Endothelial cell of umbilical vein (primary cell): ENCODE measurements around the gene SEPTIN10.
A peak's percentile ranks its signal among the peaks of the same experiment; 100 is the strongest.

Experiments
- CTCF ChIP-seq, 2 donors: IDR thresholded peaks; 1 replicate in 1 of 2; 2 replicates in 1 of 2; pipeline ENCODE4 v1.5.1; 2011; ENCODE audit warnings: low read length in 2 of 2, mild to moderate bottlenecking in 2 of 2, moderate library complexity in 2 of 2, control low read depth in 1 of 2, inconsistent platforms in 1 of 2, low read depth in 1 of 2; ENCODE audit not compliant: insufficient read depth in 1 of 2; ENCODE audit errors: extremely low read depth in 1 of 2
- EZH2 ChIP-seq: IDR thresholded peaks from 2 replicates; pipeline ENCODE4 v1.6.1; 2012; ENCODE audit warnings: borderline replicate concordance, low read depth, mild to moderate bottlenecking, moderate library complexity, low read length, inconsistent platforms; ENCODE audit not compliant: severe bottlenecking
- FOS ChIP-seq: IDR thresholded peaks from 2 replicates; pipeline ENCODE4 v1.6.1; 2011; ENCODE audit warnings: mild to moderate bottlenecking, low read length, moderate library complexity, borderline replicate concordance; ENCODE audit not compliant: insufficient read depth
- GATA2 ChIP-seq: IDR thresholded peaks from 2 replicates; pipeline ENCODE4 v1.7.0; 2011; ENCODE audit warnings: low read depth, mild to moderate bottlenecking, moderate library complexity, mixed read lengths, low read length; ENCODE audit not compliant: insufficient read length, insufficient read depth
- MAX ChIP-seq: IDR thresholded peaks from 2 replicates; pipeline ENCODE4 v1.6.1; 2011; ENCODE audit not compliant: insufficient read depth, insufficient read length
- MYC ChIP-seq: IDR thresholded peaks from one replicate; pipeline ENCODE4 v1.6.1; 2011; ENCODE audit warnings: mild to moderate bottlenecking, low read depth, low read length
- POLR2A ChIP-seq: IDR thresholded peaks from 2 replicates; pipeline ENCODE4 v1.6.1; 2012; ENCODE audit warnings: low read depth, mild to moderate bottlenecking, control low read depth, low read length
- POLR2AphosphoS5 ChIP-seq: IDR thresholded peaks from 2 replicates; pipeline ENCODE4 v1.6.1; 2012; ENCODE audit warnings: low read depth, mild to moderate bottlenecking, control low read depth, low read length, moderate library complexity; ENCODE audit not compliant: insufficient read depth

- no peak for TF ChIP-seq CTCF (IDR thresholded peaks at IDR 0.05; ENCODE audit: extremely low read depth in 1 of 2, insufficient read depth in 1 of 2, low read depth in 1 of 2, low read length in 2 of 2)
- TF ChIP-seq EZH2, result no peak
- no peak for TF ChIP-seq POLR2AphosphoS5
- no peak for TF ChIP-seq POLR2A
- no peak for TF ChIP-seq GATA2
- TF ChIP-seq FOS, result peak; percentile 8
- TF ChIP-seq MAX, result no peak
- TF ChIP-seq MYC, result no peak
These were observed 9.2 kb downstream of the SEPTIN10 start for GRCh38 chr2:109604597-109604996.
